ENCODE data around the gene FASTK.

Gene FASTK

GRCh38 chr7:151122796-151123157 lies 42.2 kb upstream of the FASTK start:
- Histone ChIP-seq H3K4me3 (ENCODE audit: low read length) (no peak overlapping the region), H3K27me3 (ENCODE audit: insufficient read depth, low read length) (no peaks in the 10 kb centered on the region), H3K4me1 (ENCODE audit: insufficient read depth, low read length) (no peaks in the 10 kb centered on the region), H3K36me3 (ENCODE audit: insufficient read depth, low read length) (peaks cover 48% of the 10 kb centered on the region), H3K9me3 (ENCODE audit: low read length) (no peaks in the 10 kb centered on the region), H2AFZ (ENCODE audit: low read depth, low read length) (no peak overlapping the region)

- Histone ChIP-seq H3K9me3 (ENCODE audit: low read length) (no peaks in the 10 kb centered on the region), H3K27me3 (ENCODE audit: insufficient read depth, low read length) (no peaks in the 10 kb centered on the region), H2AFZ (ENCODE audit: low read depth, low read length) (no peak overlapping the region), H3K36me3 (ENCODE audit: insufficient read depth, low read length) (peaks cover 46% of the 10 kb centered on the region), H3K4me3 (ENCODE audit: low read length) (no peak overlapping the region), H3K4me1 (ENCODE audit: insufficient read depth, low read length) (no peaks in the 10 kb centered on the region)
These were observed 41.7 kb upstream of the FASTK start for GRCh38 chr7:151122276-151122675.

- Histone ChIP-seq H2AFZ (ENCODE audit: low read depth, low read length) (no peak overlapping the region), H3K4me1 (ENCODE audit: insufficient read depth, low read length) (no peaks in the 10 kb centered on the region), H3K9me3 (ENCODE audit: low read length) (no peaks in the 10 kb centered on the region), H3K36me3 (ENCODE audit: insufficient read depth, low read length) (peaks cover 50% of the 10 kb centered on the region), H3K4me3 (ENCODE audit: low read length) (no peak overlapping the region), H3K27me3 (ENCODE audit: insufficient read depth, low read length) (no peaks in the 10 kb centered on the region)
These were observed 41.0 kb upstream of the FASTK start for GRCh38 chr7:151121380-151122170.

GRCh38 chr7:151120896-151121295 lies 40.3 kb upstream of the FASTK start:
- Histone ChIP-seq H2AFZ (ENCODE audit: low read depth, low read length) (no peak overlapping the region), H3K36me3 (ENCODE audit: insufficient read depth, low read length) (peaks cover 50% of the 10 kb centered on the region), H3K4me1 (ENCODE audit: insufficient read depth, low read length) (no peaks in the 10 kb centered on the region), H3K4me3 (ENCODE audit: low read length) (no peak overlapping the region), H3K27me3 (ENCODE audit: insufficient read depth, low read length) (no peaks in the 10 kb centered on the region), H3K9me3 (ENCODE audit: low read length) (no peaks in the 10 kb centered on the region)

GRCh38 chr7:151119902-151120301 lies 39.3 kb upstream of the FASTK start:
- H3K4me3 ChIP-seq (ENCODE audit: low read length) = no peak overlapping the region
- H3K36me3 ChIP-seq (ENCODE audit: insufficient read depth, low read length) = peaks cover 43% of the 10 kb centered on the region
- H3K9me3 ChIP-seq (ENCODE audit: low read length) = no peaks in the 10 kb centered on the region
- no peak overlapping the region for H2AFZ ChIP-seq (ENCODE audit: low read depth, low read length)
- H3K4me1 ChIP-seq (ENCODE audit: insufficient read depth, low read length) = no peaks in the 10 kb centered on the region
- H3K27me3 ChIP-seq (ENCODE audit: insufficient read depth, low read length) = no peaks in the 10 kb centered on the region

GRCh38 chr7:151119055-151119415 lies 38.4 kb upstream of the FASTK start:
- Histone ChIP-seq H3K4me3 (ENCODE audit: low read length) (no peak overlapping the region), H3K27me3 (ENCODE audit: insufficient read depth, low read length) (no peaks in the 10 kb centered on the region), H3K4me1 (ENCODE audit: insufficient read depth, low read length) (no peaks in the 10 kb centered on the region), H3K36me3 (ENCODE audit: insufficient read depth, low read length) (peaks cover 37% of the 10 kb centered on the region), H3K9me3 (ENCODE audit: low read length) (no peaks in the 10 kb centered on the region), H2AFZ (ENCODE audit: low read depth, low read length) (no peak overlapping the region)

GRCh38 chr7:151118108-151119054 lies 37.8 kb upstream of the FASTK start:
- Histone ChIP-seq H3K9me3 (ENCODE audit: low read length) (no peaks in the 10 kb centered on the region), H3K4me1 (ENCODE audit: insufficient read depth, low read length) (peaks cover 4% of the 10 kb centered on the region), H2AFZ (ENCODE audit: low read depth, low read length) (no peak overlapping the region), H3K36me3 (ENCODE audit: insufficient read depth, low read length) (peaks cover 37% of the 10 kb centered on the region), H3K4me3 (ENCODE audit: low read length) (no peak overlapping the region), H3K27me3 (ENCODE audit: insufficient read depth, low read length) (no peaks in the 10 kb centered on the region)

GRCh38 chr7:151117565-151117964 lies 37.0 kb upstream of the FASTK start:
- Histone ChIP-seq H3K4me3 (ENCODE audit: low read length) (no peak overlapping the region), H3K9me3 (ENCODE audit: low read length) (no peaks in the 10 kb centered on the region), H3K27me3 (ENCODE audit: insufficient read depth, low read length) (no peaks in the 10 kb centered on the region), H3K36me3 (ENCODE audit: insufficient read depth, low read length) (peaks cover 37% of the 10 kb centered on the region), H3K4me1 (ENCODE audit: insufficient read depth, low read length) (peaks cover 10% of the 10 kb centered on the region), H2AFZ (ENCODE audit: low read depth, low read length) (no peak overlapping the region)

GRCh38 chr7:151116603-151117440 lies 36.2 kb upstream of the FASTK start:
- peaks cover 10% of the 10 kb centered on the region for H3K4me1 ChIP-seq (ENCODE audit: insufficient read depth, low read length)
- no peaks in the 10 kb centered on the region for H3K9me3 ChIP-seq (ENCODE audit: low read length)
- peaks cover 37% of the 10 kb centered on the region for H3K36me3 ChIP-seq (ENCODE audit: insufficient read depth, low read length)
- H3K27me3 ChIP-seq (ENCODE audit: insufficient read depth, low read length) = no peaks in the 10 kb centered on the region
- H2AFZ ChIP-seq (ENCODE audit: low read depth, low read length) = no peak overlapping the region
- no peak overlapping the region for H3K4me3 ChIP-seq (ENCODE audit: low read length)

- H3K4me1 ChIP-seq (ENCODE audit: insufficient read depth, low read length) = peaks cover 10% of the 10 kb centered on the region
- H3K4me3 ChIP-seq (ENCODE audit: low read length) = no peak overlapping the region
- peaks cover 28% of the 10 kb centered on the region for H3K36me3 ChIP-seq (ENCODE audit: insufficient read depth, low read length)
- H2AFZ ChIP-seq (ENCODE audit: low read depth, low read length) = no peak overlapping the region
- H3K27me3 ChIP-seq (ENCODE audit: insufficient read depth, low read length) = no peaks in the 10 kb centered on the region
- H3K9me3 ChIP-seq (ENCODE audit: low read length) = no peaks in the 10 kb centered on the region
These were observed 35.3 kb upstream of the FASTK start for GRCh38 chr7:151115836-151116418.

GRCh38 chr7:151115121-151115835 lies 34.7 kb upstream of the FASTK start:
- Histone ChIP-seq H2AFZ (ENCODE audit: low read depth, low read length) (no peak overlapping the region), H3K9me3 (ENCODE audit: low read length) (no peaks in the 10 kb centered on the region), H3K27me3 (ENCODE audit: insufficient read depth, low read length) (no peaks in the 10 kb centered on the region), H3K4me1 (ENCODE audit: insufficient read depth, low read length) (peaks cover 10% of the 10 kb centered on the region), H3K4me3 (ENCODE audit: low read length) (no peak overlapping the region), H3K36me3 (ENCODE audit: insufficient read depth, low read length) (peaks cover 25% of the 10 kb centered on the region)

Measured in neuron (in vitro differentiated cells).